ENCODE results near the gene PLA2G2C. TPM values are rescaled to one million over a fixed set of nuclear protein-coding genes. Genes with fewer than 3 reads are reported as not detected.

Gene PLA2G2C
- polyA plus RNA-seq, 1 donor: 0.06 TPM

DNA sequence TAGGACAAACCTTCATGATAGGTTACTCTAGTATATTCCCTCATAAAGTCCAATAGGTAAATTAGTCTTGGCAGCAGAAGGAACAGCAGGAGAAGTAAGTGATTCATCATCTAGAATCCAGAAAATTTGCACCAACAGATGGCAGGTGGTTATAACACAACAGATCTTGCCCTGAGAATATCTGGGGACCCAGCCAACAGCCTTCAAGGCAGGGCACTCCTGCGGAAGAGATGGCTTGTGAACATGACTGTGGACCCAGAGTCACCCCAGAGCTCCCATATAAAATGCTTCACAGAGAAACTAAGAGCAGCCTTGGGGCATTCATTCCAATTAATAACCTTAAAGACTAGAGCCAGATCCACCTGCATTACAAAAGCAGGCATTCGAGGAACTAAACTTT lies 7.9 kb upstream of the PLA2G2C start:
- H3K27ac ChIP-seq (ENCODE audit: low read length): no peak overlapping the region
- no peak overlapping the region for H3K4me3 ChIP-seq (ENCODE audit: low read length)
- H3K36me3 ChIP-seq (ENCODE audit: control insufficient read depth, insufficient read depth, low read length): no peaks in the 10 kb centered on the region
- no peak for DNase-seq
- H3K9me3 ChIP-seq (ENCODE audit: control insufficient read depth, low read depth, low read length): no peaks in the 10 kb centered on the region
- H3K27me3 ChIP-seq (ENCODE audit: control insufficient read depth, insufficient read depth, low read length): no peaks in the 10 kb centered on the region
- WGBS (ENCODE audit: insufficient coverage, low lambda C conversion rate): 67% methylated on average over 1 of the region's 2 CpGs
- no peaks in the 10 kb centered on the region for H3K4me1 ChIP-seq (ENCODE audit: control insufficient read depth, insufficient read depth, low read length)

GRCh38 chr1:20192871-20193411 lies 6.6 kb upstream of the PLA2G2C start:
- no peaks in the 10 kb centered on the region for H3K9me3 ChIP-seq (ENCODE audit: control insufficient read depth, low read depth, low read length)
- H3K27ac ChIP-seq (ENCODE audit: low read length): no peak overlapping the region
- no peaks in the 10 kb centered on the region for H3K27me3 ChIP-seq (ENCODE audit: control insufficient read depth, insufficient read depth, low read length)
- no peak for DNase-seq
- H3K4me3 ChIP-seq (ENCODE audit: low read length): no peak overlapping the region
- H3K36me3 ChIP-seq (ENCODE audit: control insufficient read depth, insufficient read depth, low read length): no peaks in the 10 kb centered on the region
- WGBS (ENCODE audit: insufficient coverage, low lambda C conversion rate): no CpG with 5 or more reads among the region's 1 CpG
- H3K4me1 ChIP-seq (ENCODE audit: control insufficient read depth, insufficient read depth, low read length): no peaks in the 10 kb centered on the region

DNA sequence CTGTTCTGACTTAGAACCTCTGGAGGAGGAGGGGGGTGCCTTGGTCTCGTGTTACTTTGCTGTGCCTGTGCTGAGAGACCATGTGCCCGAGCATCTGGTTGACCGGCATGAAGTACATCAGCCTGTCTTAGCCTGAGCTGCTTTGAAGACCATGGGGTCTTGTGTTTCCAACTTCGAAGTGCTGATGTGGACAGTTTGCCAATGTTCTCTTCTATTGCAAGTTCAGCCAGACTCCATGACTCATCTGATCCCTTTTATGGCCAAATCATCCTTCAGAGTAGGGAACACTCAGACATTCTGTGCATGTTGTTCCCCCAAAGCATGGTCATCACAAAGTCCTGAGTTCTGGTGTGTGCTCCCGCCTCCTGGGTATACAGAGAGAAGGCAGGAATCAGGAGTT lies 6.0 kb upstream of the PLA2G2C start:
- H3K4me3 ChIP-seq (ENCODE audit: low read length): no peak overlapping the region
- H3K27me3 ChIP-seq (ENCODE audit: control insufficient read depth, insufficient read depth, low read length): no peaks in the 10 kb centered on the region
- H3K9me3 ChIP-seq (ENCODE audit: control insufficient read depth, low read depth, low read length): no peaks in the 10 kb centered on the region
- WGBS (ENCODE audit: insufficient coverage, low lambda C conversion rate): no CpG with 5 or more reads among the region's 5 CpGs
- H3K36me3 ChIP-seq (ENCODE audit: control insufficient read depth, insufficient read depth, low read length): no peaks in the 10 kb centered on the region
- no peak overlapping the region for H3K27ac ChIP-seq (ENCODE audit: low read length)
- no peak for DNase-seq
- peaks cover 3% of the 10 kb centered on the region for H3K4me1 ChIP-seq (ENCODE audit: control insufficient read depth, insufficient read depth, low read length)

DNA sequence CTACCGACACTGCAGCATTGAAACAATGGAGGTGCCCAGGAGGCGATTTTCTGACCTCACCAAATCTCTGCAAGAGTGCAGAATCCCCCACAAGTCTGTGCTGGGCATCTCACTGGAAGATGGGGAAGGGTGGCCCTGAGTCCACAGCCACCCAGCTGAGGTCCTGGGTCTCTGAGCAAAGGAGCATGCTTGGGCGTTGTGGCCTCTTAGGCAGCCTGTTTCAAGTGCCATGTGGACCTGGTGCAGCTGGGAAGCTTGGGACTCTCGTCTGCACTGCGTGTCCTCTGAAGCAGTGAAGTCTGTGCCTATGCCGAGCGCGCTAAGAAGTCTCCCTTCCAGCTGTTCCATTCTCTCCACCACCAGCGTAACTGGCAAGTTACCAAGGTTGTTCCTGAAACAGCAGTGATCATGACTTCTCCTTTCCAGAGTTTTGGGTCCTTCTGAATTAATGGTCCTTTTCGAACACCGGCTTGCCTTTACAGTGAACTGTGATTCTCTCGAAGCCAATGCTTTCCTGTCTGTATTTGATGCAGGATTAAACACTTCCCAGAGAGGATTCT lies 5.0 kb upstream of the PLA2G2C start:
- H3K4me1 ChIP-seq (ENCODE audit: control insufficient read depth, insufficient read depth, low read length): peaks cover 13% of the 10 kb centered on the region
- H3K27ac ChIP-seq (ENCODE audit: low read length): no peak overlapping the region
- peaks cover 3% of the 10 kb centered on the region for H3K27me3 ChIP-seq (ENCODE audit: control insufficient read depth, insufficient read depth, low read length)
- H3K9me3 ChIP-seq (ENCODE audit: control insufficient read depth, low read depth, low read length): no peaks in the 10 kb centered on the region
- no peak for DNase-seq
- H3K4me3 ChIP-seq (ENCODE audit: low read length): no peak overlapping the region
- 82% methylated on average over 4 of the region's 12 CpGs for WGBS (ENCODE audit: insufficient coverage, low lambda C conversion rate)
- H3K36me3 ChIP-seq (ENCODE audit: control insufficient read depth, insufficient read depth, low read length): no peaks in the 10 kb centered on the region

- Histone ChIP-seq H3K27ac (ENCODE audit: low read length) (no peak overlapping the region), H3K4me3 (ENCODE audit: low read length) (no peak overlapping the region), H3K27me3 (ENCODE audit: control insufficient read depth, insufficient read depth, low read length) (peaks cover 3% of the 10 kb centered on the region), H3K9me3 (ENCODE audit: control insufficient read depth, low read depth, low read length) (no peaks in the 10 kb centered on the region), H3K36me3 (ENCODE audit: control insufficient read depth, insufficient read depth, low read length) (no peaks in the 10 kb centered on the region), H3K4me1 (ENCODE audit: control insufficient read depth, insufficient read depth, low read length) (peaks cover 14% of the 10 kb centered on the region)
- DNase-seq: no peak
- 86% methylated on average over 3 of the region's 19 CpGs for WGBS (ENCODE audit: insufficient coverage, low lambda C conversion rate)
Observed at GRCh38 chr1:20190256-20191160, 4.2 kb upstream of the PLA2G2C start.

GRCh38 chr1:20189664-20190063 lies 3.3 kb upstream of the PLA2G2C start:
- no peak for DNase-seq
- Histone ChIP-seq H3K4me1 (ENCODE audit: control insufficient read depth, insufficient read depth, low read length) (peaks cover 14% of the 10 kb centered on the region), H3K36me3 (ENCODE audit: control insufficient read depth, insufficient read depth, low read length) (no peaks in the 10 kb centered on the region), H3K27ac (ENCODE audit: low read length) (no peak overlapping the region), H3K9me3 (ENCODE audit: control insufficient read depth, low read depth, low read length) (no peaks in the 10 kb centered on the region), H3K27me3 (ENCODE audit: control insufficient read depth, insufficient read depth, low read length) (peaks cover 3% of the 10 kb centered on the region), H3K4me3 (ENCODE audit: low read length) (no peak overlapping the region)
- WGBS (ENCODE audit: insufficient coverage, low lambda C conversion rate): no CpG with 5 or more reads among the region's 4 CpGs

DNA sequence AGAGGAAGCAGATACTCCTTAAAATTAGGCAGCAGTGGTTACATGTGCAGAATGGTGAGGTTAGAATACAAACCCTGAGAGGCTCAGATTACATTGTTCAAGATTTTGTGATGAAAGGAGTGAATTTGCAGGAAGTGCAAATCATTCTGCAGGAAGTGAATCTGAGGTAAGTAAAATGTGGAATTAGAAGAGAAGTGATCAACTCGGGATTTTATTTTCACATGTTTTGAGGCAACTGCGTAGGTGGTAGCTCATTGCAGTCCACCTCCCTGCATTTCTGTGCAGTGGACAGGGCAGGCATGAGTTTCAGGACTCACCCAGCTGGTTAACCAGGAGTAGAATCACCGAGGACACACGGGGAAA lies 2.1 kb upstream of the PLA2G2C start:
- Histone ChIP-seq H3K4me3 (ENCODE audit: low read length) (no peak overlapping the region), H3K27me3 (ENCODE audit: control insufficient read depth, insufficient read depth, low read length) (peaks cover 3% of the 10 kb centered on the region), H3K9me3 (ENCODE audit: control insufficient read depth, low read depth, low read length) (no peaks in the 10 kb centered on the region), H3K36me3 (ENCODE audit: control insufficient read depth, insufficient read depth, low read length) (no peaks in the 10 kb centered on the region), H3K4me1 (ENCODE audit: control insufficient read depth, insufficient read depth, low read length) (peaks cover 19% of the 10 kb centered on the region), H3K27ac (ENCODE audit: low read length) (no peak overlapping the region)
- WGBS (ENCODE audit: insufficient coverage, low lambda C conversion rate): no CpG with 5 or more reads among the region's 4 CpGs
- no peak for DNase-seq

DNA sequence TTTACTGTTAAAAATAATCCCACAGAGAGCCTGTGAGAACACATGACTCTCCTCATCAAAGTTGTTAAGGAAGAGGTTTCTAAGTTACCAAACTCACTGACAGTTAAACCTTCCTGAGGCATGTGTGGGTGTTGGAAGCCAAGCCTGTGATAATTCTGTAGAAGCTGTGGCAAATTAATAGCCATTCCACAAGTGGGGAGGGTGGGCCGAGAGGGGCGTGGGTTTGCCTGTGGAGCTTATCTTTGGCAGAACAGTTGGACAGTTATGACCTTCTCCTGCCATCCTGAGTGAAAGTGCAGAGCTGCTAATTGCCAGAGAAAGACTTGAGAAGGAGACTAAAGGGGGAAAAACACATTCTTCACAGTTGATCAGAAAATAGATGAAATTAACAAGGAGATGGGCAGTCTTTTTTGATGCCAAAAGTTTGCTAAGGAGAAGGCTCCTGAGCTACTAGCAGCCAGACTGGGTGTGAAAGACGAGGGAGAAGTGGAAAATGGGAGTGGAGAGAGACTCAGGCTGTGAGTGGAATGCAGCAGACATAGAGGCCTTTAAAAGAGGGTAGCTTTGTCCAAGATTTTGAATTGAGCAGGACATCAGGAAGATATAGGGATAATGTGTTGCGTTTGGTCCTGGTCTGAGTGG lies 1.6 kb upstream of the PLA2G2C start:
- Histone ChIP-seq H3K9me3 (ENCODE audit: control insufficient read depth, low read depth, low read length) (no peaks in the 10 kb centered on the region), H3K36me3 (ENCODE audit: control insufficient read depth, insufficient read depth, low read length) (no peaks in the 10 kb centered on the region), H3K27ac (ENCODE audit: low read length) (no peak overlapping the region), H3K4me3 (ENCODE audit: low read length) (no peak overlapping the region), H3K4me1 (ENCODE audit: control insufficient read depth, insufficient read depth, low read length) (peaks cover 21% of the 10 kb centered on the region), H3K27me3 (ENCODE audit: control insufficient read depth, insufficient read depth, low read length) (peaks cover 3% of the 10 kb centered on the region)
- 90% methylated on average over 2 of the region's 4 CpGs for WGBS (ENCODE audit: insufficient coverage, low lambda C conversion rate)
- DNase-seq: no peak

DNA sequence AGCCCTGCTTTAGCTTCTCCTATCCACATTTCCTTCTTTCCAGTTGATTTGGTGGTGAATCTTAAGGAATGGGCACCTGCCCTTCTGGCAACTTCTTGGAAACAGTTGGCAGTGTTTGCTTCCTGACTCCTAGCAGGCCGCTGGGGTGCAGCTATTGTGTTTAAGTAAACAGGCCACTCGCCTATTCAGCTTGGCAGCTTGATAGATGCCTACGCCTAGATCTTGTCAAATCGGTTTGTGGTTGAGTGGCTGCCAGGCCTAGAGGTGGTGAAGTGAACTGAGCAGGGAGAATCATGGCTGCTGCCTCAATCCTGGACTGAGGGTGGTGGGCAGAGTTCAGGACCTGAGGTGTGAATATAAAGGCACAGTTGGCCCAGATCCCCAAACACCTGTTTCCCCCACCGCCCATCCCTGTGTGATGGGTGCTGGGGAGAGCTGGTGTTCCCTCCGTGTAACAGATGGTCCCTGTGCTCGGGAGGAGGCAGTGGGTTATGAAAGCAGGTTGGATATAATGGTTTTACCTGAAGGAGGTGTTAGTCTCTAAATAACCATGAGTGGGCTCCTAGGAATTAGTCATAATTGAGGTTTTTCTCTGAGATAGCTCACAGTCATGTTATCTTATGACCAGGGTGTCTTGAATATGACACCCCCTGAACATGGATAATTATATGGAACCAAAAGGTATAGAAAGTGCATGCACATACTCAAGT lies 940 bp upstream of the PLA2G2C start:
- no peak for DNase-seq
- Histone ChIP-seq H3K36me3 (ENCODE audit: control insufficient read depth, insufficient read depth, low read length) (no peaks in the 10 kb centered on the region), H3K9me3 (ENCODE audit: control insufficient read depth, low read depth, low read length) (no peaks in the 10 kb centered on the region), H3K27ac (ENCODE audit: low read length) (no peak overlapping the region), H3K4me1 (ENCODE audit: control insufficient read depth, insufficient read depth, low read length) (peaks cover 21% of the 10 kb centered on the region), H3K27me3 (ENCODE audit: control insufficient read depth, insufficient read depth, low read length) (peaks cover 3% of the 10 kb centered on the region), H3K4me3 (ENCODE audit: low read length) (no peak overlapping the region)
- WGBS (ENCODE audit: insufficient coverage, low lambda C conversion rate): no CpG with 5 or more reads among the region's 7 CpGs

Data from large intestine (tissue), 3 donors.